GM06990 (cell line): Measurements from ENCODE around the gene IMPDH1.

Source experiments
- DNase-seq: peaks from one replicate; pipeline ENCODE4 v3.0.0-alpha.2; 2011; ENCODE audit not compliant: insufficient read length; ENCODE audit errors: extremely low read depth
- H3K27me3 ChIP-seq: replicated peaks from 2 replicates; pipeline ENCODE4 v1.6.0; 2011; ENCODE audit warnings: low read length; ENCODE audit not compliant: control insufficient read depth, insufficient read depth
- H3K36me3 ChIP-seq: 2 replicates; pipeline ENCODE4 v1.5.1; 2011; ENCODE audit warnings: low read length; ENCODE audit not compliant: control insufficient read depth, insufficient read depth
- H3K4me3 ChIP-seq: replicated peaks from 2 replicates; pipeline ENCODE4 v1.5.1; 2011; ENCODE audit warnings: low read depth, mild to moderate bottlenecking, control low read depth, low read length
- TF ChIP-seq, protein P1 (sequence below): IDR thresholded peaks from 2 replicates; pipeline ENCODE4 v1.5.1; 2011; ENCODE audit warnings: low read length, control low read depth, mild to moderate bottlenecking, inconsistent platforms; ENCODE audit not compliant: insufficient read depth, poor library complexity, severe bottlenecking

Gene IMPDH1

DNA sequence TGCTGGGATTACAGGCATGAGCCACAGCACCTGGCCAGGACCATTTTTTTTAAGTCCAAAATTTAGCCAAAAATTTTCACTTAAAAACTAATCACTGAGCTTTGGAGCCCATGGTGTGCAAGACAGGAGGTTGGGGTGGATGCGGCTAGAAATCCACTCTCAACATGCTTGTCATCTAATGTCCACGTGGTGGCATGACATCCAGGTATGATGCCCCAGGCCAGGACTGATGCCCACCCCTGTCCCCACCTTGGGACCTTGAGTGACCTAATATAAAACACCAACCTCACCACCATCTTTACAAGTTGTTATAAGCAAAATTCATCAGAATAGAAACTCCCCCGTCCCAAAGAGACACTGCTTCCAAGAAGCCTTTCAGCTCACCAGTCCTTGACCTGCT lies 20.4 kb upstream of the IMPDH1 start:
- Histone ChIP-seq H3K4me3 (no peak overlapping the region), H3K27me3 (no peaks in the 10 kb centered on the region; the same call in 1 of the 2 replicates), H3K36me3 (no peaks in the 10 kb centered on the region)
- TF ChIP-seq, protein P1, sequence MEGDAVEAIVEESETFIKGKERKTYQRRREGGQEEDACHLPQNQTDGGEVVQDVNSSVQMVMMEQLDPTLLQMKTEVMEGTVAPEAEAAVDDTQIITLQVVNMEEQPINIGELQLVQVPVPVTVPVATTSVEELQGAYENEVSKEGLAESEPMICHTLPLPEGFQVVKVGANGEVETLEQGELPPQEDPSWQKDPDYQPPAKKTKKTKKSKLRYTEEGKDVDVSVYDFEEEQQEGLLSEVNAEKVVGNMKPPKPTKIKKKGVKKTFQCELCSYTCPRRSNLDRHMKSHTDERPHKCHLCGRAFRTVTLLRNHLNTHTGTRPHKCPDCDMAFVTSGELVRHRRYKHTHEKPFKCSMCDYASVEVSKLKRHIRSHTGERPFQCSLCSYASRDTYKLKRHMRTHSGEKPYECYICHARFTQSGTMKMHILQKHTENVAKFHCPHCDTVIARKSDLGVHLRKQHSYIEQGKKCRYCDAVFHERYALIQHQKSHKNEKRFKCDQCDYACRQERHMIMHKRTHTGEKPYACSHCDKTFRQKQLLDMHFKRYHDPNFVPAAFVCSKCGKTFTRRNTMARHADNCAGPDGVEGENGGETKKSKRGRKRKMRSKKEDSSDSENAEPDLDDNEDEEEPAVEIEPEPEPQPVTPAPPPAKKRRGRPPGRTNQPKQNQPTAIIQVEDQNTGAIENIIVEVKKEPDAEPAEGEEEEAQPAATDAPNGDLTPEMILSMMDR = no peak
- DNase-seq = no peak

DNA sequence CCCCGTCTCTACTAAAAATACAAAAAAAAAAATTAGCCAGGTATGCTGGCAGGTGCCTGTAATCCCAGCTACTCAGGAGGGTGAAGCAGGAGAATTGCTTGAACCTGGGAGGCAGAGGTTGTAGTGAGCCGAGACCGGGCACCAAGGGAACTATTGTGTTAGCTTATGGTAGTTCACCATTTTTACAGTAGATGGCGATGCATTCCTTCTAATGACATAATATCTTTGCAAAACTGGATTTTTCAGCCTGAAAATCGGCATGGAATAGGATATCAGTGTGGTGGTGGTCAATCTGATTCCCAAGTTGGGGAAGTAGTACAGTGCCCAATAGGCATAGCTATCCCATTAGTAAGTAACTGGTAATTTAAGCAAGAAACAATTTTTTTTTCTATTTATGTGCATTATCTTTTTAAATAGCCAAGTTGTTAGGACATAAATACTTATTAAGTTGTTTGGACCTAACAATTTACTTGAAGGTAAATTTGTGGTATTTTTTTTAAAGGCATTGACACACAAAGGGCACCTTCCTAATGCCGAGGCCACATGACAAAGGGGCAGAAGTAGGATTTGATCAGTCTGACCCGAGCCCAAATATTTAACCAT lies 17.6 kb upstream of the IMPDH1 start:
- Histone ChIP-seq H3K36me3 (no peaks in the 10 kb centered on the region), H3K4me3 (no peak overlapping the region), H3K27me3 (no peaks in the 10 kb centered on the region; the same call in 1 of the 2 replicates)
- DNase-seq = no peak
- TF ChIP-seq, protein P1 = peak; percentile 48

DNA sequence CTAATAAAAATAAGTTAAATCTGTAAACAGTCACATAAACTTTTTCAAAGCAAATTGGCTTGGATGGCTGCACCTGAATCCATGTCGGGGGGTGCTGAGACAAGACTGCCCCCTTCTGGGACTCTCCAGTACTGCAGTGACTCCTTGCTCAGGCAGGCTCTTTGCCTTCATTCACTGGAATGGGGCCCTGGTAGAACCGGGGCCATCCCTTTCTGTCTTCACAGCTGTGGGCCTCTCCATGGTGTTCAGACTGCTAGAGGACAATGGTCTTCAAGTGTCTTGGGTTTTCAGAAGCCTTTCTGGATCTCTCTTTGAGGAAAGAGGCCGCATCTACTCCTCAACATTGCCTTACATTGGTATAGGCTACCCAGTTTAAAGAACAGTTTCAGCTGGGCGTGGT lies 16.1 kb upstream of the IMPDH1 start:
- TF ChIP-seq, protein P1 = peak; percentile 87
- Histone ChIP-seq H3K36me3 (no peaks in the 10 kb centered on the region), H3K4me3 (no peak overlapping the region), H3K27me3 (no peaks in the 10 kb centered on the region; the same call in 1 of the 2 replicates)
- no peak for DNase-seq

DNA sequence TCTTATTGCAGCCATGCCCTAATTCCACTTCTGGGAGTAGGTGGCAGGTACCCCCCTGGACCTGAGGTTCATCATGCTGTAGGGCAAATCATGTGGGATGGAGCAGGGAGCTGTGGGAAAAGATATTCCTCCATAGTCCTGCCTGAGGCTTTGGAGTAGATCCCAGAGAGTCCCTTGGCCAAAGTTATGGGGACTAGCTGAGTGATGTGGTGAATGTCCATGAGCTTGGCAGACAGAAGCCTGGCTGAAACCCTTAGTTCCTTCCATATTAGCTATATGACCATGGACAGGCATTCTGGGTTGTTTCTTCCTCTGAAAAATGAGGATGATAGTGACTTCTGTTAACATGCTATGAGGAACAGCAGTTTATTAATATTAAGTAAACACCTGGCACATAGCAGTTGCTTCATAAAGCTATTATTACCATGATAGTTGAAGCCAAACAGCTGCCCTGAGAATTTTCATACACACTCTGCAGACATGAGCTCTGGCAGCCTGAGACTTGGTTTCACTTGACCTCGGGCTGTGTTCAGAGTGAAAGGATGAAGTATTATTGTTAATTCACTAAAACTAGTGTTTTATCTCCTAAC lies 15.0 kb upstream of the IMPDH1 start:
- Histone ChIP-seq H3K36me3 (no peaks in the 10 kb centered on the region), H3K27me3 (no peaks in the 10 kb centered on the region), H3K4me3 (no peak overlapping the region)
- TF ChIP-seq, protein P1 = no peak
- DNase-seq = no peak

DNA sequence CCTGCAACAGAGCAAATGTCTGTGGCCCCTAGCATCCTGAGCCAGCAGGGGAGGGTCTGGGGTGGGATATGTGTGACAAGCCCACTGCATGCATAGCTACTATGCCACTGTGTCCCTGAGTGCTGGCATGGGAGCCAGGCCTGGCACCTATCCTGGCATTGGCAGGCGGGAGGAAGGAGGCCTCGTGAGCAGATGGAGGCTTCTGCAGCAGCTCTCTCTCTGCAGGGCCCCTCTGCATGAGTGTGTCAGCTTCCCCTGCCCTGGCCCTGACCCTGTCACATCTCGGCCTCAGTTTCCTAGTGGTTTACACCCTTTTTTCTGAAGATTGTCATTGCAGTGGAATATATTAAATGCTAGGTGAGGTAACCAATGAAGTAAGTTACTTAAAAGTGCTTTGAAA lies 13.1 kb upstream of the IMPDH1 start:
- Histone ChIP-seq H3K4me3 (no peak overlapping the region), H3K36me3 (no peaks in the 10 kb centered on the region), H3K27me3 (no peaks in the 10 kb centered on the region)
- TF ChIP-seq, protein P1 = no peak
- no peak for DNase-seq
